SK-N-SH treated with all-trans-retinoic acid at 6 μM for 48 hours (cell line): ENCODE data around the gene ASTN2.
"Not testable (repeated sequence)": the region's sequence is repeated elsewhere in the genome, so short reads cannot be mapped to it uniquely, and the experiment has no call there.

Experiments
- ATAC-seq: fragments of 200-7000 bp; cut with Tn5 transposase; 3 replicates; pipeline ENCODE4 v1.9.1; 2020; ENCODE audit warnings: mild to moderate bottlenecking, moderate library complexity
- ARNTL ChIP-seq: fragments of 450-650 bp; formaldehyde crosslinking; IDR thresholded peaks from 2 replicates; pipeline ENCODE4 v1.5.0; 2020; ENCODE audit warnings: low read depth, mild to moderate bottlenecking, moderate library complexity, borderline replicate concordance
- CSRNP3 ChIP-seq: fragments of 250-450 bp; sonication (Bioruptor Pico); IDR thresholded peaks from 2 replicates; pipeline ENCODE4 v1.5.1; 2021; ENCODE audit warnings: mild to moderate bottlenecking, moderate library complexity
- ESRRG ChIP-seq: fragments of 250-450 bp; sonication (Bioruptor Pico); IDR thresholded peaks from 2 replicates; pipeline ENCODE4 v1.6.1; 2021; ENCODE audit warnings: mild to moderate bottlenecking
- ISL1 ChIP-seq: fragments of 250-450 bp; sonication (Bioruptor Pico); IDR thresholded peaks from 2 replicates; pipeline ENCODE4 v2.1.2; 2022; ENCODE audit warnings: mild to moderate bottlenecking, moderate library complexity
- OSR1 ChIP-seq: fragments of 250-450 bp; sonication (Bioruptor Pico); IDR thresholded peaks from 2 replicates; pipeline ENCODE4 v1.8.0; 2022; ENCODE audit warnings: moderate library complexity, mild to moderate bottlenecking, inconsistent platforms
- PPARA ChIP-seq: fragments of 250-450 bp; sonication (Bioruptor Pico); IDR thresholded peaks from 2 replicates; pipeline ENCODE4 v1.5.0; 2020; ENCODE audit warnings: mild to moderate bottlenecking, borderline replicate concordance
- RARB ChIP-seq: fragments of 250-450 bp; sonication (Bioruptor Pico); IDR thresholded peaks from 2 replicates; pipeline ENCODE4 v1.8.0; 2021; ENCODE audit warnings: mild to moderate bottlenecking, moderate library complexity
- SNAI2 ChIP-seq: fragments of 250-450 bp; sonication (Bioruptor Pico); IDR thresholded peaks from 2 replicates; pipeline ENCODE4 v1.5.0; 2020; ENCODE audit warnings: mild to moderate bottlenecking, moderate library complexity
- TCF4 ChIP-seq: fragments of 250-450 bp; sonication (Bioruptor Pico); IDR thresholded peaks from 2 replicates; pipeline ENCODE4 v1.8.0; 2021; ENCODE audit warnings: mild to moderate bottlenecking, moderate library complexity, borderline replicate concordance
- ZFP3 ChIP-seq: fragments of 250-450 bp; sonication (Bioruptor Pico); IDR thresholded peaks from 2 replicates; pipeline ENCODE4 v1.5.0; 2020; ENCODE audit warnings: mild to moderate bottlenecking, moderate library complexity
- ZFP30 ChIP-seq: fragments of 450-650 bp; formaldehyde crosslinking; IDR thresholded peaks from 2 replicates; pipeline ENCODE4 v1.5.0; 2022; ENCODE audit warnings: mild to moderate bottlenecking, moderate library complexity
- ZNF565 ChIP-seq: fragments of 450-650 bp; formaldehyde crosslinking; conservative IDR thresholded peaks from 2 replicates; pipeline ENCODE4 v1.5.0; 2020; ENCODE audit warnings: low read depth, mild to moderate bottlenecking, moderate library complexity
- ZNF70 ChIP-seq: fragments of 450-650 bp; formaldehyde crosslinking; IDR thresholded peaks from 2 replicates; pipeline ENCODE4 v1.5.0; 2020; ENCODE audit warnings: mild to moderate bottlenecking, moderate library complexity
- ZNF8 ChIP-seq: fragments of 450-650 bp; formaldehyde crosslinking; IDR thresholded peaks from 2 replicates; pipeline ENCODE4 v1.5.0; 2020; ENCODE audit warnings: mild to moderate bottlenecking, moderate library complexity
- TF ChIP-seq, protein P1 (sequence below): fragments of 250-450 bp; sonication (Bioruptor Pico); IDR thresholded peaks from 2 replicates; pipeline ENCODE4 v1.5.1; 2020; ENCODE audit warnings: low read depth, mild to moderate bottlenecking, moderate library complexity
- TF ChIP-seq, protein P2 (sequence below): fragments of 250-450 bp; sonication (Bioruptor Pico); IDR thresholded peaks from 2 replicates; pipeline ENCODE4 v1.5.0; 2020; ENCODE audit warnings: mild to moderate bottlenecking, moderate library complexity
- TF ChIP-seq, protein P3 (sequence below): fragments of 250-450 bp; sonication (Bioruptor Pico); IDR thresholded peaks from 2 replicates; pipeline ENCODE4 v1.8.0; 2021; ENCODE audit warnings: low read depth, mild to moderate bottlenecking, moderate library complexity, borderline replicate concordance

ASTN2 gene

DNA sequence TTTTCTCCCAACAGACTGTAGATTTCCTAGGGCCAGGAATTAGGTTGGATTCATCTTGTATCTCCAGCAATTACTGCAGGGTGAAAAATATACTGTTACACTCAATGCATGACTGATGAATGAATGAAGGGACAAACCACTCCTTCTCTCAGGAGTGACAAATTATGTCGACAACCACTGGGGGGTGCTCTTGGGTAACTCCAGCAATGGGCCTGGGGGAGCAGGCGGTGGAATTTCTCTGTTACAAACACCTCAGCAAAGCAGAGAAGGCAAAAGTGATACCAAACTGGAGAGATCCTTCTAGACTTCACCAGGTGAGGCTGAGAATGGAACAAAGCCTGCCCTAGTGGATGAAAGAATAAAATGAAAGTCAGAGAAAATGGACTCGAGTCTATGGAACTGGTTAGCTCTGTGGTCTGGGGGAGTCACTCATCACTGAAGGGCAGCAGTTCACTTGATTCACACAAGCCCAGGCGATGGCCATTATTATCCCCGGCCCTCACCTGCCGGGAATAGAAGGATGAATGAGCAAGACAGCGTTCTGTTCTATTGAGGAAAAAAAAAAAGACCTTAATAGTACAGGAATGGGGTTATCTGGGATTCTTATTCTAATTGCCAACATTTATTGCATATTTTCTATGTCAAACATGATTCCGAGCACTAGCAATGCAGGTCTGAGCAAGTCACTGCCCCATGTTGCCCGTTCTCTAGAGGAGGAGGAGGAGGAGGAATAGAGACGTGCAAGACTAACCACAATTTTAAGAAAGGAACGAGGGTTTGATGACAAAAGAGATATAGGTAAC, 341.1 kb downstream of the ASTN2 start:
- TF ChIP-seq ZFP30 = no peak
- TF ChIP-seq ZNF70 (CRISPR knock-in tag) = no peak
- no peak for TF ChIP-seq CSRNP3 (CRISPR knock-in tag)
- ATAC-seq = peak; percentile 70; the same call in 2 of the 3 replicates

- TF ChIP-seq, protein P1, sequence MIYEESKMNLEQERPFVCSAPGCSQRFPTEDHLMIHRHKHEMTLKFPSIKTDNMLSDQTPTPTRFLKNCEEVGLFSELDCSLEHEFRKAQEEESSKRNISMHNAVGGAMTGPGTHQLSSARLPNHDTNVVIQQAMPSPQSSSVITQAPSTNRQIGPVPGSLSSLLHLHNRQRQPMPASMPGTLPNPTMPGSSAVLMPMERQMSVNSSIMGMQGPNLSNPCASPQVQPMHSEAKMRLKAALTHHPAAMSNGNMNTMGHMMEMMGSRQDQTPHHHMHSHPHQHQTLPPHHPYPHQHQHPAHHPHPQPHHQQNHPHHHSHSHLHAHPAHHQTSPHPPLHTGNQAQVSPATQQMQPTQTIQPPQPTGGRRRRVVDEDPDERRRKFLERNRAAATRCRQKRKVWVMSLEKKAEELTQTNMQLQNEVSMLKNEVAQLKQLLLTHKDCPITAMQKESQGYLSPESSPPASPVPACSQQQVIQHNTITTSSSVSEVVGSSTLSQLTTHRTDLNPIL (CRISPR knock-in tag) = no peak
- no peak for TF ChIP-seq SNAI2 (CRISPR knock-in tag)
- TF ChIP-seq CSRNP3 (CRISPR knock-in tag) = no peak
- TF ChIP-seq TCF4 (CRISPR knock-in tag) = no peak
- TF ChIP-seq ZNF565 = no peak
- no peak for TF ChIP-seq ZFP30
- TF ChIP-seq, protein P2, sequence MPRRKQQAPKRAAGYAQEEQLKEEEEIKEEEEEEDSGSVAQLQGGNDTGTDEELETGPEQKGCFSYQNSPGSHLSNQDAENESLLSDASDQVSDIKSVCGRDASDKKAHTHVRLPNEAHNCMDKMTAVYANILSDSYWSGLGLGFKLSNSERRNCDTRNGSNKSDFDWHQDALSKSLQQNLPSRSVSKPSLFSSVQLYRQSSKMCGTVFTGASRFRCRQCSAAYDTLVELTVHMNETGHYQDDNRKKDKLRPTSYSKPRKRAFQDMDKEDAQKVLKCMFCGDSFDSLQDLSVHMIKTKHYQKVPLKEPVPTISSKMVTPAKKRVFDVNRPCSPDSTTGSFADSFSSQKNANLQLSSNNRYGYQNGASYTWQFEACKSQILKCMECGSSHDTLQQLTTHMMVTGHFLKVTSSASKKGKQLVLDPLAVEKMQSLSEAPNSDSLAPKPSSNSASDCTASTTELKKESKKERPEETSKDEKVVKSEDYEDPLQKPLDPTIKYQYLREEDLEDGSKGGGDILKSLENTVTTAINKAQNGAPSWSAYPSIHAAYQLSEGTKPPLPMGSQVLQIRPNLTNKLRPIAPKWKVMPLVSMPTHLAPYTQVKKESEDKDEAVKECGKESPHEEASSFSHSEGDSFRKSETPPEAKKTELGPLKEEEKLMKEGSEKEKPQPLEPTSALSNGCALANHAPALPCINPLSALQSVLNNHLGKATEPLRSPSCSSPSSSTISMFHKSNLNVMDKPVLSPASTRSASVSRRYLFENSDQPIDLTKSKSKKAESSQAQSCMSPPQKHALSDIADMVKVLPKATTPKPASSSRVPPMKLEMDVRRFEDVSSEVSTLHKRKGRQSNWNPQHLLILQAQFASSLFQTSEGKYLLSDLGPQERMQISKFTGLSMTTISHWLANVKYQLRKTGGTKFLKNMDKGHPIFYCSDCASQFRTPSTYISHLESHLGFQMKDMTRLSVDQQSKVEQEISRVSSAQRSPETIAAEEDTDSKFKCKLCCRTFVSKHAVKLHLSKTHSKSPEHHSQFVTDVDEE (CRISPR knock-in tag) = no peak
- no peak for TF ChIP-seq ZFP3 (CRISPR knock-in tag)
- TF ChIP-seq ESRRG (CRISPR knock-in tag) = no peak
- TF ChIP-seq, protein P3, sequence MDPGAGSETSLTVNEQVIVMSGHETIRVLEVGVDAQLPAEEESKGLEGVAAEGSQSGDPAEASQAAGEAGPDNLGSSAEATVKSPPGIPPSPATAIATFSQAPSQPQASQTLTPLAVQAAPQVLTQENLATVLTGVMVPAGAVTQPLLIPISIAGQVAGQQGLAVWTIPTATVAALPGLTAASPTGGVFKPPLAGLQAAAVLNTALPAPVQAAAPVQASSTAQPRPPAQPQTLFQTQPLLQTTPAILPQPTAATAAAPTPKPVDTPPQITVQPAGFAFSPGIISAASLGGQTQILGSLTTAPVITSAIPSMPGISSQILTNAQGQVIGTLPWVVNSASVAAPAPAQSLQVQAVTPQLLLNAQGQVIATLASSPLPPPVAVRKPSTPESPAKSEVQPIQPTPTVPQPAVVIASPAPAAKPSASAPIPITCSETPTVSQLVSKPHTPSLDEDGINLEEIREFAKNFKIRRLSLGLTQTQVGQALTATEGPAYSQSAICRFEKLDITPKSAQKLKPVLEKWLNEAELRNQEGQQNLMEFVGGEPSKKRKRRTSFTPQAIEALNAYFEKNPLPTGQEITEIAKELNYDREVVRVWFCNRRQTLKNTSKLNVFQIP (CRISPR knock-in tag) = no peak
- no peak for TF ChIP-seq RARB
- TF ChIP-seq ZNF70 (CRISPR knock-in tag) = no peak
- TF ChIP-seq ISL1 (CRISPR knock-in tag) = no peak
- TF ChIP-seq ARNTL (CRISPR knock-in tag) = no peak
- ATAC-seq = no peak
Observed at GRCh38 chr9:117073071-117073470, 341.8 kb downstream of the ASTN2 start.

GRCh38 chr9:117072216-117072615, 342.6 kb downstream of the ASTN2 start:
- no peak for ATAC-seq
- TF ChIP-seq ISL1 (CRISPR knock-in tag) = no peak

DNA sequence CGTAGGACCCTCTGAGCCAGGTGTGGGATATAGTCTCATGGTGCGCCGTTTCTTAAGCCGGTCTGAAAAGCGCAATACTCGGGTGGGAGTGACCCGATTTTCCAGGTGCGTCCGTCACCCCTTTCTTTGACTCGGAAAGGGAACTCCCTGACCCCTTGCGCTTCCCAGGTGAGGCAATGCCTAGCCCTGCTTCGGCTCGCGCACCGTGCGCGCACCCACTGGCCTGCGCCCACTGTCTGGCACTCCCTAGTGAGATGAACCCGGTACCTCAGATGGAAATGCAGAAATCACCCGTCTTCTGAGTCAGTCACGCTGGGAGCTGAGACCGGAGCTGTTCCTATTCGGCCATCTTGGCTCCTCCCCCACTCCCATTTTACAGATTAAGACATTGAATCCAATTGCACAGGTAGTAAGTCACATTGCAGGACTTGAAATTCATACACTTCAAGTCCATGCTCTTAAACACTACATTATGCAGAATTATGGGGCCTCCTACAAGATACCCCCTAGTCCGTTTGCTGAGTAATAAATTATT, 343.1 kb downstream of the ASTN2 start:
- not testable (repeated sequence) for ATAC-seq

DNA sequence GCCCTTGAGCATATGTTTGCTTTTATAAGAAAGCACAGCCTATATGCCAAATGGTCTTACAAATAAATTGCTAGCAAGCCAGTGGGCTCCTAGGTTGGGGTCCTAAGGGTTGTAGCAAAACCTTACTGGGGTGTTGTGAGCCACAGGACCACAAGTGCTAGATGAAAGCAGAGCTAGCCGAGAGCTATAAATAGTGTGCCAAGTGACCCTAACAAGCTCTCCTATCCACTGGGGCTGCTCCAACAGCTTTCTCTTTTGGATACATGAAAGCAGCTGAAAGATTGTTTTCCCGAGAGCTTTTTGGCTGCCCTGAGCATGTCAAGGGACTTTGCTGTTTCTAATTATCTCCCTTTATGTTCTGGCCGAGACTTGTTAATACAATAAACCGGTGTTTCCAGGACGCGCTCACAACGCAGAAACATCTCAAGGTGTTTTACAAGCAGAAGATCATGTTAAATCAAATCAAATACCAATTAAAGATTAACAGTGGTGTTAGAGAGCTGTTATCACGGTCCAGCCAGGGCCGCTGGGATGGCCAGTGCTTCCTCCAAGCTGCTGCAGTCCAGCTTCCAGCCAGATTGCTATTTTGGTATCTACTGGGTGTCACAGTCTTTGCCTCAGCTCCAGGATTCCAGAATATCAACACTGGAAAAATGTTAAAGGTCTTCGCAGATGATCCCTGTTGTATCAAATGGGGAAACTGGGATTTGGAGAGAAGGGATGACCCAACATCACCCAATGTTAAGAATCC, 351.0 kb downstream of the ASTN2 start:
- no peak for ATAC-seq
- no peak for TF ChIP-seq OSR1 (CRISPR knock-in tag)
- no peak for TF ChIP-seq RARB
- no peak for TF ChIP-seq ZFP3 (CRISPR knock-in tag)
- TF ChIP-seq, protein P3 (CRISPR knock-in tag) = no peak
- no peak for TF ChIP-seq ZNF8 (CRISPR knock-in tag)
- no peak for TF ChIP-seq PPARA (CRISPR knock-in tag)
